ENCODE measurements around the gene GPATCH3. TPM values are rescaled to one million over a fixed set of nuclear protein-coding genes. Genes with fewer than 3 reads are reported as not detected.

The GPATCH3 gene
- total RNA-seq, 1 donor from 2014 or later, result 15.7 TPM

DNA sequence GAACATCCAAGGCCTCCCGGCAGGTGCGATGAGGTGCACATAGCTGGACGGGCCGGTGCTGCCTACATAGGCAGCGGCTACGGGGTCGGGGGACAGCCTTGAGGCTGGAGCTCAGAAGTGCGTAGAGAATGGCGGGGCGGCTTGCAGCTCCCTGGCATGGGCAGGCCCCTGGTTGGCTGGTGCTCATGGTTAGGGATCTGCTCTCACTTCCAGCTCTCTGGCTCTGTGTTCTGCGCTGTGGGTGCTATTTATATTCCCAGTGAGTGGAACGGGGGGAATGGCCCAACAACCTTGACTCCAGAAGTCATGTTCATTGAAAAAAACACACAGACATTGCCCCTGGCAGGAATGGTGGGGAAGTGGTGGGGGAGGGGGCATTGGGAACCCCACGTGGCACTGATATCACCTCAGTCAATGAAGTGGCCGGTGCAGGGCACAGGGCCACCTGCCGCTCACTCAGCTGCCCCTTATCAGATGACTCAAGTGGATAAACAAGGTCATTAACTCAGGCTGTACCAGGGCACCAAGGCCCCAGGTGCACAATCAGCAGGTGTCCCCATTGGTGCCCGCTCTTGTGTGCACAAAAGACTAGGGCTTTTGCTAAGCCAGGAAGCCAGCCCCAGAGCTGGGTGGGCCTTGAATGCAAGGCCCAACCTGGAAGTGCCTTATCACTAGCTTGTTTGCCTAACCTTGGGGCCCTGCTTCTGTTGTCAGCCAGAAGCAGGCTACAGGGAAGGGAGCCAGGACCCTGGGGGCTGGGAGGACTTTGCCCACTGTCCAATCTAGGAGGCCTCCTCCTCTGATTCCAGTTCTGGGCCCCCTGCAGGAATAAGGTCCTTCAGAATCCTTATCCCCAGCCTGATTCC lies 13.7 kb upstream of the GPATCH3 start, which contains the start of gene NR0B2:
TSS of gene NR0B2 (minus strand) at position 222 of the 866 bp plus-strand sequence. CDS start at position 187, 35 bp downstream.
- H3K4me1 ChIP-seq (ENCODE audit: control insufficient read depth in 3 of 3, insufficient read depth in 3 of 3, low read length in 3 of 3), result peaks cover 5 to 9% (median 6%) of the 10 kb centered on the region in 3 donors
- no peaks in the 10 kb centered on the region for H3K27me3 ChIP-seq (ENCODE audit: control insufficient read depth in 3 of 3, insufficient read depth in 3 of 3, low read length in 3 of 3)
- H3K4me3 ChIP-seq (ENCODE audit: low read length in 3 of 3), result peak within 1 kb of the TSS; percentile 30 to 56 (median 45)
- no peaks in the 10 kb centered on the region for H3K9me3 ChIP-seq (ENCODE audit: control insufficient read depth in 3 of 3, low read length in 3 of 3)
- peak within 1 kb of the TSS; percentile 82 for H3K27ac ChIP-seq (ENCODE audit: low read depth, low read length)
- peaks cover 0 to 2% (median 0%) of the 10 kb centered on the region in 3 donors for H3K36me3 ChIP-seq (ENCODE audit: control insufficient read depth in 3 of 3, insufficient read depth in 3 of 3, low read length in 3 of 3)
- H3K9ac ChIP-seq (ENCODE audit: low read depth in 1 of 3, low read length in 3 of 3), result peak within 1 kb of the TSS in 2 of 3 donors; percentile 74 to 77

DNA sequence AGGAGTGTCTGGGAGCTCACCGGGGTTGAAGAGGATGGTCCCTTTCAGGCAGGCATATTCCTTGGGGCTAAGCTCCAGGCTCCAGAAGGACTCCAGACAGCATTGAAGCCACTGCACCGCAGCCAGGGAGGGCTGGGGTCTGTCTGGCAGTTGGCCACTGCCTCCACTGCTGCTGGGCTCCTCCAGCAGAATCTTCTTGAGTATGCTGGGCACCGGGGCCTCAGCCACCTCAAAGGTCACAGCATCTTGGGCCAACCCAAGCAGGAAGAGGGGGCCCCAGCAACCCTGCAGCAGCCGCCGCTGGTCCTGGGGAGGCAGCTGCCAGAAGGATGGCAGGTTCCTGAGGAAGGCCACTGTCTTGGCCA lies 13.1 kb upstream of the GPATCH3 start:
- H3K27me3 ChIP-seq (ENCODE audit: control insufficient read depth in 3 of 3, insufficient read depth in 3 of 3, low read length in 3 of 3), result no peaks in the 10 kb centered on the region
- peak overlapping the region; percentile 30 to 56 (median 45) for H3K4me3 ChIP-seq (ENCODE audit: low read length in 3 of 3)
- peak overlapping the region in 2 of 3 donors; percentile 74 to 77 for H3K9ac ChIP-seq (ENCODE audit: low read depth in 1 of 3, low read length in 3 of 3)
- H3K27ac ChIP-seq (ENCODE audit: low read depth, low read length), result peak overlapping the region; percentile 82
- H3K4me1 ChIP-seq (ENCODE audit: control insufficient read depth in 3 of 3, insufficient read depth in 3 of 3, low read length in 3 of 3), result peaks cover 5 to 9% (median 6%) of the 10 kb centered on the region in 3 donors
- H3K9me3 ChIP-seq (ENCODE audit: control insufficient read depth in 3 of 3, low read length in 3 of 3), result no peaks in the 10 kb centered on the region
- peaks cover 0 to 2% (median 0%) of the 10 kb centered on the region in 3 donors for H3K36me3 ChIP-seq (ENCODE audit: control insufficient read depth in 3 of 3, insufficient read depth in 3 of 3, low read length in 3 of 3)

DNA sequence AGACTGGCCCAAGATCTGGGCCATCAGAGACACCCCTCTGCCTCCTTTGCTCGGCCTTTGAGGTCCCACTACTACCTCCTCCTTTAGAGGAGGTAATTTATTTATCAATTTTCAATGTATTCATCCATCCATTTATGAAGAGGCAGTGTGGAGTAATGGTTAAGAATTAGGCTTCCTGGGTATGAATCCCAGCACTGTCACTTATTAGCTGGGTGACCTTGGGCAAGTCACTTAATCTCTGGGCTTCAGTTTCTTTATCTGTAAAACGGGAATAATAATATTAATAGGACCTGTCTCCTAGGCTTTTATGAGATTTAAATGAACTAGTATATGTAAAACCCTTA lies 11.9 kb upstream of the GPATCH3 start:
- H3K36me3 ChIP-seq (ENCODE audit: control insufficient read depth in 3 of 3, insufficient read depth in 3 of 3, low read length in 3 of 3), result peaks cover 0 to 2% (median 0%) of the 10 kb centered on the region in 3 donors
- H3K9me3 ChIP-seq (ENCODE audit: control insufficient read depth in 3 of 3, low read length in 3 of 3), result no peaks in the 10 kb centered on the region
- H3K27me3 ChIP-seq (ENCODE audit: control insufficient read depth in 3 of 3, insufficient read depth in 3 of 3, low read length in 3 of 3), result no peaks in the 10 kb centered on the region
- H3K9ac ChIP-seq (ENCODE audit: low read depth in 1 of 3, low read length in 3 of 3), result no peak overlapping the region
- peaks cover 5 to 9% (median 6%) of the 10 kb centered on the region in 3 donors for H3K4me1 ChIP-seq (ENCODE audit: control insufficient read depth in 3 of 3, insufficient read depth in 3 of 3, low read length in 3 of 3)
- no peak overlapping the region for H3K27ac ChIP-seq (ENCODE audit: low read depth, low read length)
- H3K4me3 ChIP-seq (ENCODE audit: low read length in 3 of 3), result no peak overlapping the region

DNA sequence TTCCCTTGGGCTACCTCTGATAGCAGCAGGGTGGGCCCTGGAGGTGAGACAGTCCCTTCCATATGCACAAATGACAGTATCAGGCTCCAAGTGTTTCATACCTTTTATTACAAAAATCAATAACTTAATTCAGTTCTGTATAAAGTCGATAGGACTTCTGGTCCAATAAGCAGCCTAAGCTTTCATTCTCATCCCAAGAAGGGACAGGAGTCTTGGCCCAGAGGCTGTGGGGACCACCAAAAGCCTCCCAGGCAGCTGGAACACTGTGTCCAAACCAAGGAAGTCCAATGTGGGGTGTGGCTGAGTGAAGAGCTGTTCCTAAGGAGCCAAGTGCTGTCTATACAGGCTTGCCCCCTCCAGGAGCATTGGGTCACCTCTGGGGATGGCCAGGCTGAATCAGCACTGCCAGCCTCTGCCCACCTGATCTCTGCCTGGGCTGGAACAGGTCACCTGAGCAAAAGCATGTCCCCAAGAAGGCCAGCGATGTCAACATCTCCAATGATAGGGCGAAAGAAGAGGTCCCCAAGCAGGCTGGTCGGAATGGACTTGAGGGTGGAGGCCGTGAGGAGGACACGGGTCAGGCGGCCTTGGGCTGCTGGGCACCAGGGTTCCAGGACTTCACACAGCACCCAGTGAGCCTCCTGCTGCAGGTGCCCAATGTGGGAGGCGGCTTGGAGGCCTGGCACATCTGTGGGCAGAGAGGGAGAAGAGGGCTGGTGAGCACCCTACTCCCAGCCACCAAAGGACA lies 11.3 kb upstream of the GPATCH3 start:
- H3K9ac ChIP-seq (ENCODE audit: low read depth in 1 of 3, low read length in 3 of 3), result no peak overlapping the region
- no peaks in the 10 kb centered on the region for H3K9me3 ChIP-seq (ENCODE audit: control insufficient read depth in 3 of 3, low read length in 3 of 3)
- peaks cover 5 to 9% (median 6%) of the 10 kb centered on the region in 3 donors for H3K4me1 ChIP-seq (ENCODE audit: control insufficient read depth in 3 of 3, insufficient read depth in 3 of 3, low read length in 3 of 3)
- no peaks in the 10 kb centered on the region for H3K27me3 ChIP-seq (ENCODE audit: control insufficient read depth in 3 of 3, insufficient read depth in 3 of 3, low read length in 3 of 3)
- H3K4me3 ChIP-seq (ENCODE audit: low read length in 3 of 3), result no peak overlapping the region
- no peak overlapping the region for H3K27ac ChIP-seq (ENCODE audit: low read depth, low read length)
- peaks cover 0 to 2% (median 0%) of the 10 kb centered on the region in 3 donors for H3K36me3 ChIP-seq (ENCODE audit: control insufficient read depth in 3 of 3, insufficient read depth in 3 of 3, low read length in 3 of 3)

DNA sequence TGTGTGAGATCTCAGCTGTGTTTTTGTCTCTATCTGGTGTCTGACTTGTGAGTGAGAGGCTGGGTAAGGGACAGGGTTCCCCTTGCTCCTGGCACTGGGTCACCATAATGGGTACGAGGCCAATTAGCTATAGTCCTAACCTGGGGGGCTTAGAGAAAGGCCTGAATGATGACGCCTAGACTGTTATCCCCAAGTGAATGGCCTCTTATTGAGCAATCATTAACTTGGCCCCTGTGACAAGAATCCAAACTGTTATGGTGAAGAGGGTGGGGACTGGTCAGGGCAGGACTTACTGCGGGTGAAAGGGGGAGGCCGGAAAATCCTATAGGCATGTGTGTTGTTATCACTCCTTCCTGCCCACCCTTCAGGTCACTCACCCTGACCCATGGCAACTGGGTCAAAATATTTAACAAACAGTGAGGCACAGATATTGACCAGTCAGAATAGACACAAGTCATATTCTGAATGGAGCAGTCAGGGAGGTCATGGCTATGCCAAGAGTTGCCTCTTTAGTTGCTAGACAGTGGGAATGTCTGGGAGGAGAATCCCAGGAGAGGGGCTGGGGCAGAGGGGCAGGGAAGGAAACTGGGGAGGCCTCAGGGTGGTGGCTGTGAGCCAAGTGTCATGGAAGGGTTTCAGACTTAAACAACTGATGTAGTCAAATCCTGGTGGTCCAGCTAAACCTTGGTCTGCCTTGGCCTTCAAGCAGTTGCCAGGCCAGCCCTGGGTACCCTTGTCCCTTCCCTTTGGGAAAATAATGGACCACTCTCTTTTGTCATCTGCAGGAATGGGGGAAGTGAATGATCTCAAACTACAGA lies 10.3 kb upstream of the GPATCH3 start:
- peaks cover 0 to 2% (median 0%) of the 10 kb centered on the region in 3 donors for H3K36me3 ChIP-seq (ENCODE audit: control insufficient read depth in 3 of 3, insufficient read depth in 3 of 3, low read length in 3 of 3)
- no peak overlapping the region for H3K4me3 ChIP-seq (ENCODE audit: low read length in 3 of 3)
- H3K4me1 ChIP-seq (ENCODE audit: control insufficient read depth in 3 of 3, insufficient read depth in 3 of 3, low read length in 3 of 3), result peaks cover 5 to 9% (median 6%) of the 10 kb centered on the region in 3 donors
- H3K9ac ChIP-seq (ENCODE audit: low read depth in 1 of 3, low read length in 3 of 3), result no peak overlapping the region
- H3K27me3 ChIP-seq (ENCODE audit: control insufficient read depth in 3 of 3, insufficient read depth in 3 of 3, low read length in 3 of 3), result no peaks in the 10 kb centered on the region
- H3K9me3 ChIP-seq (ENCODE audit: control insufficient read depth in 3 of 3, low read length in 3 of 3), result no peaks in the 10 kb centered on the region
- no peak overlapping the region for H3K27ac ChIP-seq (ENCODE audit: low read depth, low read length)

DNA sequence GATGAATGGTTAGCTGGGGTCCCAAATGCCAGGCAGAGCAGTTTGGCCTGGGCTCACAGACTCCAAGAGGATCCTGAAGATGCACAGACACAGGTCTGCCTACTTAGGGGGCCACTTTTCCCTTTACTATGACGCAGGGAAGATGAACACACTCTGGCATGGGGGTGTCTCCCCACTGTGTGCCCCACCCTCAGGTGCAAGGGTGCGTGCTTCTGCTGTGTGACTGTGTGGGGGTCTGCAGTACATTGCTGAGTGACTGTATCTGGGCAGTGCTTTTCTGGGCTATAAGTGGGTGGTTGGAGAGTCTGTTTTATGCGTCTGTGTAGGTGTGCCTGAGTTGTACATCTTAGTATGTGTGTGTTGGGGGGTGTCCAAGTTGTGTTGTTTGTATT lies 9.7 kb upstream of the GPATCH3 start:
- Histone ChIP-seq H3K27me3 (ENCODE audit: control insufficient read depth in 3 of 3, insufficient read depth in 3 of 3, low read length in 3 of 3) (no peaks in the 10 kb centered on the region), H3K27ac (ENCODE audit: low read depth, low read length) (no peak overlapping the region), H3K4me3 (ENCODE audit: low read length in 3 of 3) (no peak overlapping the region), H3K4me1 (ENCODE audit: control insufficient read depth in 3 of 3, insufficient read depth in 3 of 3, low read length in 3 of 3) (peaks cover 5 to 9% (median 6%) of the 10 kb centered on the region in 3 donors), H3K9ac (ENCODE audit: low read depth in 1 of 3, low read length in 3 of 3) (no peak overlapping the region), H3K9me3 (ENCODE audit: control insufficient read depth in 3 of 3, low read length in 3 of 3) (no peaks in the 10 kb centered on the region), H3K36me3 (ENCODE audit: control insufficient read depth in 3 of 3, insufficient read depth in 3 of 3, low read length in 3 of 3) (peaks cover 0 to 2% (median 0%) of the 10 kb centered on the region in 3 donors)

DNA sequence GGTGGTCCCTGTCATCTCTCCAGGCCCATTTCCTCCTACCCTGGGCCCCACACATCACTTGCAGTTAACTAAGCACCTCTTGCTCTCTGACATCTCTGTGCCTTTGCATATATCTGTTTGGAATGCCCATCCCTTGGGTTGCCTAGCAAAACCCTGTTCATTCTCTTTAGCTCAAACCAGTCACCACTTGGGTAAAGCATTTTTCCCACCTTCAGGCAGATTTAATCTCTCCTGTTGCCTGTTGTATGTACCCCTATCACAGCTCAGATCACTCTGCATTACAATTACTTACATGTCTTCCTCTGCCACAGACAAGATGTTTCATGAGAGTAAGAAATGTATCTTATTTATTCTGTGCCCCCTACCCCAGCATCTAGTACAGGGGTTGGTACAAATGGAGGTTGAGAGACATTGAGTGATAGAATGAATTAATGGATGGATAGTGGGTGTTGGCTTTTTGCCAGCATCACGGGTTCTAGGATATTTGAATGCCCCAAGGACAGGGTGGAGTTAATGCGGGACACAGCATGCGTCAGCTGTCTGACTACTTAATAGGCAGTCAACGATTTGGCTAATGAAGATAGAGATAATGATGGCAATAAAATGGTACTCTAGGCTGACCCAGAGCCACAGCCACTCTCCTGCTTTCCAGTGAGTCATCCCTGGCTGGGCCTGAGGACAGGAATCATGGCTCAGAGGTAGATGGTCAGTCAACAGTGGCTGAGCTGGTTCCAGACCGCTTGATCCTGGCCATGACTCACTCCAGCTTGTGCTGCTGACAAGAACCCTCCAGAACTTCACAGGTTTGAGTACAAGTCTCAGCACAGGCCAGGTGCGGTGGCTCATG lies 7.0 kb upstream of the GPATCH3 start:
- Histone ChIP-seq H3K4me3 (ENCODE audit: low read length in 3 of 3) (no peak overlapping the region), H3K36me3 (ENCODE audit: control insufficient read depth in 3 of 3, insufficient read depth in 3 of 3, low read length in 3 of 3) (peaks cover 0 to 2% (median 0%) of the 10 kb centered on the region in 3 donors), H3K4me1 (ENCODE audit: control insufficient read depth in 3 of 3, insufficient read depth in 3 of 3, low read length in 3 of 3) (no peaks in the 10 kb centered on the region), H3K27me3 (ENCODE audit: control insufficient read depth in 3 of 3, insufficient read depth in 3 of 3, low read length in 3 of 3) (no peaks in the 10 kb centered on the region), H3K9me3 (ENCODE audit: control insufficient read depth in 3 of 3, low read length in 3 of 3) (no peaks in the 10 kb centered on the region), H3K27ac (ENCODE audit: low read depth, low read length) (no peak overlapping the region), H3K9ac (ENCODE audit: low read depth in 1 of 3, low read length in 3 of 3) (no peak overlapping the region)

DNA sequence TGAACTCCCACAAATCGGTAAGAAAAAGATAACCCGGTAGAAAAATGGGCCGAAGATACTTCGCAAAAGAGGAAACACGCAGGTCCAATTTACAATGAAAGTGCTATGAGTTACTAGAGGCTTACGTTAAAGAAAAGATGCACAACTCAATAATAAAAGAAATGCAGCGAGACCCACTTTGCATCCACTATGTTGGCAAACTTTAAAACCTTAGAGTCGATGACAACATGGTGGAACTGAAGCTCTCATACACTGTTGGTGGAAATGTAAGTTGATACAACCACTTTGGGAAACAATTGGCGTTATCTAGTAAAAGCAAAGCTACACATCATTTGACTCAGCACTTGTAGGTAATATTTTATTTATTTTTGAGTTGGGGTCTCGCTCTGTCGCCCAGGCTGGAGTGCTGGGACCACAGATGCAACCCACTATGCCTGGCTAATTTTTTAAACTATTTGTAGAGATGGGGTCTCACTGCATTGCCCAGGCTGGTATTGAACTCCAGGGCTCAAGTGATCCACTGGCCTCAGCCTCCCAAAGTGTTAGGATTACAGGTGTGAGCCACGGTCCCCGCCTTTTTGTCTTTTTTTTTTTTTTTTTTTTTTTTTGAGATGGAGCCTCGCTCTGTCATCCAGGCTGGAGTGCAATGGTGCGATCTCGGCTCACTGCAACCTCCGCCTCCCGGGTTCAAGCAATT lies 696 bp upstream of the GPATCH3 start:
- peak overlapping the region; percentile 94 to 100 (median 97) for H3K4me3 ChIP-seq (ENCODE audit: low read length in 3 of 3)
- H3K27me3 ChIP-seq (ENCODE audit: control insufficient read depth in 3 of 3, insufficient read depth in 3 of 3, low read length in 3 of 3), result no peaks in the 10 kb centered on the region
- H3K9ac ChIP-seq (ENCODE audit: low read depth in 1 of 3, low read length in 3 of 3), result peak overlapping the region; percentile 96 to 97 (median 97)
- H3K4me1 ChIP-seq (ENCODE audit: control insufficient read depth in 3 of 3, insufficient read depth in 3 of 3, low read length in 3 of 3), result peaks cover 9 to 23% (median 13%) of the 10 kb centered on the region in 3 donors
- H3K36me3 ChIP-seq (ENCODE audit: control insufficient read depth in 3 of 3, insufficient read depth in 3 of 3, low read length in 3 of 3), result peaks cover 7 to 10% (median 8%) of the 10 kb centered on the region in 3 donors
- H3K9me3 ChIP-seq (ENCODE audit: control insufficient read depth in 3 of 3, low read length in 3 of 3), result no peaks in the 10 kb centered on the region
- peak overlapping the region; percentile 78 for H3K27ac ChIP-seq (ENCODE audit: low read depth, low read length)

Measured in skeletal muscle tissue (tissue), 4 donors.